ENCODE results near the gene TENT4A. TPM values are rescaled to one million over a fixed set of nuclear protein-coding genes. Genes with fewer than 3 reads are reported as not detected.

The TENT4A gene
- total and polyA plus RNA-seq, 2 of the 13 experiments (the other 11 are each of a cell fraction or from before 2014, with no cell fraction given) = 6.3 to 13.3 TPM

- TF ChIP-seq PBX2 (CRISPR knock-in tag; IDR thresholded peaks at IDR 0.05) (no peak), ZNF10 (CRISPR knock-in tag; IDR thresholded peaks at IDR 0.05; ENCODE audit: borderline replicate concordance, low read depth) (no peak), MXD3 (CRISPR knock-in tag; IDR thresholded peaks at IDR 0.05) (no peak), ZNF513 (CRISPR knock-in tag; conservative IDR thresholded peaks at IDR 0.05) (no peak), ZNF577 (CRISPR knock-in tag; IDR thresholded peaks at IDR 0.05; ENCODE audit: borderline replicate concordance, low read depth) (no peak), HOXA5 (CRISPR knock-in tag; IDR thresholded peaks at IDR 0.05) (peak; percentile 83), ZNF572 (CRISPR knock-in tag; IDR thresholded peaks at IDR 0.05) (no peak), EZH2 (conservative IDR thresholded peaks at IDR 0.05; ENCODE audit: low read depth, low read length) (no peak), ZNF121 (CRISPR knock-in tag; IDR thresholded peaks at IDR 0.05) (no peak), HNRNPUL1 (IDR thresholded peaks at IDR 0.05; ENCODE audit: low read depth, low read length) (no peak), ZZZ3 (CRISPR knock-in tag; IDR thresholded peaks at IDR 0.05; ENCODE audit: borderline replicate concordance) (no peak), ZNF501 (CRISPR knock-in tag; IDR thresholded peaks at IDR 0.05) (peak; percentile 53; the same call in 1 of the 2 replicates), ZNF639 (CRISPR knock-in tag; conservative IDR thresholded peaks at IDR 0.05) (no peak; the same call in 1 of the 2 replicates), ZSCAN21 (CRISPR knock-in tag; IDR thresholded peaks at IDR 0.05; ENCODE audit: borderline replicate concordance) (no peak), RORA (CRISPR knock-in tag; IDR thresholded peaks at IDR 0.05) (no peak), PTBP1 (IDR thresholded peaks at IDR 0.05; ENCODE audit: low read depth, low read length, poor library complexity, severe bottlenecking) (no peak)
- TF ChIP-seq, protein P1, sequence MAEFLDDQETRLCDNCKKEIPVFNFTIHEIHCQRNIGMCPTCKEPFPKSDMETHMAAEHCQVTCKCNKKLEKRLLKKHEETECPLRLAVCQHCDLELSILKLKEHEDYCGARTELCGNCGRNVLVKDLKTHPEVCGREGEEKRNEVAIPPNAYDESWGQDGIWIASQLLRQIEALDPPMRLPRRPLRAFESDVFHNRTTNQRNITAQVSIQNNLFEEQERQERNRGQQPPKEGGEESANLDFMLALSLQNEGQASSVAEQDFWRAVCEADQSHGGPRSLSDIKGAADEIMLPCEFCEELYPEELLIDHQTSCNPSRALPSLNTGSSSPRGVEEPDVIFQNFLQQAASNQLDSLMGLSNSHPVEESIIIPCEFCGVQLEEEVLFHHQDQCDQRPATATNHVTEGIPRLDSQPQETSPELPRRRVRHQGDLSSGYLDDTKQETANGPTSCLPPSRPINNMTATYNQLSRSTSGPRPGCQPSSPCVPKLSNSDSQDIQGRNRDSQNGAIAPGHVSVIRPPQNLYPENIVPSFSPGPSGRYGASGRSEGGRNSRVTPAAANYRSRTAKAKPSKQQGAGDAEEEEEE (CRISPR knock-in tag; IDR thresholded peaks at IDR 0.05; ENCODE audit: borderline replicate concordance) = no peak
- TF ChIP-seq, protein P2, sequence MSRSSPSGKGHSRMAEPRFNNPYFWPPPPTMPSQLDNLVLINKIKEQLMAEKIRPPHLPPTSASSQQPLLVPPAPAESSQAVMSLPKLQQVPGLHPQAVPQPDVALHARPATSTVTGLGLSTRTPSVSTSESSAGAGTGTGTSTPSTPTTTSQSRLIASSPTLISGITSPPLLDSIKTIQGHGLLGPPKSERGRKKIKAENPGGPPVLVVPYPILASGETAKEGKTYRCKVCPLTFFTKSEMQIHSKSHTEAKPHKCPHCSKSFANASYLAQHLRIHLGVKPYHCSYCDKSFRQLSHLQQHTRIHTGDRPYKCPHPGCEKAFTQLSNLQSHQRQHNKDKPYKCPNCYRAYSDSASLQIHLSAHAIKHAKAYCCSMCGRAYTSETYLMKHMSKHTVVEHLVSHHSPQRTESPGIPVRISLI (CRISPR knock-in tag; IDR thresholded peaks at IDR 0.05; ENCODE audit: borderline replicate concordance) = no peak
- TF ChIP-seq, protein P3, sequence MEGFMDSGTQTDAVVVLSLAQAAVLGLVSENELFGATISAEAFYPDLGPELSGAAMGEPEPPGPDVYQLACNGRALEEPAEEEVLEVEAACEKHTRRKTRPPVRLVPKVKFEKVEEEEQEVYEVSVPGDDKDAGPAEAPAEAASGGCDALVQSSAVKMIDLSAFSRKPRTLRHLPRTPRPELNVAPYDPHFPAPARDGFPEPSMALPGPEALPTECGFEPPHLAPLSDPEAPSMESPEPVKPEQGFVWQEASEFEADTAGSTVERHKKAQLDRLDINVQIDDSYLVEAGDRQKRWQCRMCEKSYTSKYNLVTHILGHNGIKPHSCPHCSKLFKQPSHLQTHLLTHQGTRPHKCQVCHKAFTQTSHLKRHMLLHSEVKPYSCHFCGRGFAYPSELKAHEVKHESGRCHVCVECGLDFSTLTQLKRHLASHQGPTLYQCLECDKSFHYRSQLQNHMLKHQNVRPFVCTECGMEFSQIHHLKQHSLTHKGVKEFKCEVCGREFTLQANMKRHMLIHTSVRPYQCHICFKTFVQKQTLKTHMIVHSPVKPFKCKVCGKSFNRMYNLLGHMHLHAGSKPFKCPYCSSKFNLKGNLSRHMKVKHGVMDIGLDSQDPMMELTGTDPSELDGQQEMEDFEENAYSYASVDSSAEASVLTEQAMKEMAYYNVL (CRISPR knock-in tag; IDR thresholded peaks at IDR 0.05; ENCODE audit: borderline replicate concordance) = no peak
Measured at GRCh38 chr5:6686915-6687409, 26.3 kb upstream of the TENT4A start (continued).

Measured in HepG2 (cell line).